GM12878 (cell line): ENCODE results near the gene SYT14. TPM values are rescaled to one million over a fixed set of nuclear protein-coding genes. Genes with fewer than 3 reads are reported as not detected.

Experiments used
- ATAC-seq: fragments of 200-7000 bp; cut with Tn5 transposase; 3 replicates; pipeline ENCODE4 v1.9.1; 2020; ENCODE audit warnings: mild to moderate bottlenecking, moderate library complexity
- BruUV-seq: library from RNA; stranded (reverse); fragments of 400-500 nt; replicated peaks from 2 replicates; lab custom pipeline; 2021; lab: Mats Ljungman, UMichigan
- CTCF ChIA-PET: fragments of 300-600 bp; sonication (Branson Sonifier 250); formaldehyde crosslinking; extraction: SDS; loops from one replicate; lab custom pipeline; 2021; ENCODE audit warnings: inconsistent platforms; lab: Yijun Ruan, JAX
- POLR2A ChIA-PET: fragments of 350-600 bp; formaldehyde crosslinking; extraction: SDS; loops from one replicate; lab custom pipeline; 2021; ENCODE audit warnings: inconsistent platforms; lab: Charles Lee
- RAD21 ChIA-PET: fragments of 300-600 bp; sonication (Branson Sonifier 250); formaldehyde crosslinking; loops from one replicate; lab custom pipeline; 2023; ENCODE audit warnings: antibody characterized with exemption; ENCODE audit not compliant: unreplicated experiment; lab: Charles Lee
- SMC1A ChIA-PET: fragments of 300-600 bp; sonication (Branson Sonifier 250); formaldehyde crosslinking; loops from one replicate; lab custom pipeline; 2023; ENCODE audit not compliant: unreplicated experiment, uncharacterized antibody; lab: Charles Lee
- DNase-seq: peaks from one replicate; pipeline ENCODE4 v3.0.0-alpha.2; 2011; ENCODE audit warnings: low read depth, low spot score
- FAIRE-seq: peaks from 3 replicates; lab custom pipeline; 2011; peaks lifted over from hg19 to GRCh38; lab: Jason Lieb, UNC
- H2AFZ ChIP-seq: 2 replicates; pipeline ENCODE4 v1.6.0; 2011; ENCODE audit warnings: low read depth, low read length, control low read depth; ENCODE audit not compliant: control insufficient read depth
- H3K27ac ChIP-seq: 2 replicates; pipeline ENCODE4 v1.5.1; 2011; ENCODE audit warnings: control low read depth; ENCODE audit not compliant: control insufficient read depth, insufficient read depth
- H3K27me3 ChIP-seq, 2 experiments: replicated peaks in 1 of 2; 2 replicates each; pipeline versions ENCODE4 v1.6.0 to v1.6.1; 2011; ENCODE audit warnings: low read length in 1 of 2; ENCODE audit not compliant: control insufficient read depth in 2 of 2, insufficient read depth in 2 of 2
- H3K36me3 ChIP-seq, 2 experiments: 2 replicates each; pipeline ENCODE4 v1.5.1; 2011; ENCODE audit warnings: low read length in 1 of 2; ENCODE audit not compliant: control insufficient read depth in 2 of 2, insufficient read depth in 2 of 2
- H3K4me1 ChIP-seq: 2 replicates; pipeline ENCODE4 v1.6.1; 2011; ENCODE audit warnings: mild to moderate bottlenecking, low read length, moderate library complexity, mixed read lengths; ENCODE audit not compliant: control insufficient read depth, insufficient read depth
- H3K4me2 ChIP-seq: 2 replicates; pipeline ENCODE4 v1.6.0; 2011; ENCODE audit warnings: control low read depth; ENCODE audit not compliant: control insufficient read depth, insufficient read depth
- H3K4me3 ChIP-seq: fragments of 200-600 bp; sonication (generic); 2 replicates; pipeline ENCODE4 v1.5.1; 2016
- H3K79me2 ChIP-seq: 2 replicates; pipeline ENCODE4 v1.6.0; 2011; ENCODE audit warnings: low read length; ENCODE audit not compliant: control insufficient read depth, insufficient read depth
- H3K9ac ChIP-seq: 2 replicates; pipeline ENCODE4 v1.8.0; 2011; ENCODE audit warnings: low read length, control low read depth, mixed read lengths; ENCODE audit not compliant: control insufficient read depth, insufficient read depth
- H3K9me3 ChIP-seq: replicated peaks from 3 replicates; pipeline ENCODE4 v1.5.1; 2011; ENCODE audit warnings: mild to moderate bottlenecking, low read length; ENCODE audit not compliant: control insufficient read depth, insufficient read depth
- H4K20me1 ChIP-seq: 2 replicates; pipeline ENCODE4 v1.6.0; 2011; ENCODE audit not compliant: control insufficient read depth, insufficient read depth
- BCLAF1 ChIP-seq: fragments of 450-650 bp; IDR thresholded peaks from 2 replicates; pipeline ENCODE4 v1.6.1; 2017; ENCODE audit warnings: antibody characterized with exemption, mild to moderate bottlenecking, moderate library complexity
- CHD2 ChIP-seq: IDR thresholded peaks from 2 replicates; pipeline ENCODE4 v1.6.1; 2011; ENCODE audit warnings: low read depth, low read length, improper control_type of control experiment, borderline replicate concordance
- JUND ChIP-seq: IDR thresholded peaks from 2 replicates; pipeline ENCODE4 v1.6.1; 2012; ENCODE audit warnings: low read depth, mild to moderate bottlenecking, low read length, improper control_type of control experiment, moderate library complexity
- KAT2A ChIP-seq: conservative IDR thresholded peaks from 2 replicates; pipeline ENCODE4 v1.6.1; 2011; ENCODE audit warnings: low read depth, low read length; ENCODE audit not compliant: control insufficient read depth
- PKNOX1 ChIP-seq: fragments of 450-650 bp; IDR thresholded peaks from 2 replicates; pipeline ENCODE4 v1.6.1; 2016; ENCODE audit warnings: mild to moderate bottlenecking
- RCOR1 ChIP-seq: conservative IDR thresholded peaks from 2 replicates; pipeline ENCODE4 v1.6.1; 2012; ENCODE audit warnings: low read depth, low read length, improper control_type of control experiment
- SIN3A ChIP-seq: IDR thresholded peaks from 2 replicates; pipeline ENCODE4 v1.6.1; 2012; ENCODE audit warnings: low read depth, low read length, improper control_type of control experiment
- SREBF1 ChIP-seq: IDR thresholded peaks from 2 replicates; pipeline ENCODE4 v1.6.1; 2012; ENCODE audit warnings: mild to moderate bottlenecking, low read length
- STAT1 ChIP-seq: fragments of 450-650 bp; conservative IDR thresholded peaks from 2 replicates; pipeline ENCODE4 v1.6.1; 2014; ENCODE audit warnings: antibody characterized with exemption, mild to moderate bottlenecking
- SUPT20H ChIP-seq: IDR thresholded peaks from 2 replicates; pipeline ENCODE4 v1.6.1; 2011; ENCODE audit warnings: low read depth, mild to moderate bottlenecking, low read length, moderate library complexity, borderline replicate concordance; ENCODE audit not compliant: control insufficient read depth
- TARDBP ChIP-seq: IDR thresholded peaks from 2 replicates; pipeline ENCODE4 v1.6.1; 2016; ENCODE audit warnings: borderline replicate concordance
- TCF12 ChIP-seq: IDR thresholded peaks from 2 replicates; pipeline ENCODE4 v1.6.1; 2011; ENCODE audit warnings: low read depth, mild to moderate bottlenecking, low read length
- YY1 ChIP-seq: IDR thresholded peaks from 2 replicates; pipeline ENCODE4 v1.6.1; 2011; ENCODE audit warnings: low read depth, mild to moderate bottlenecking, low read length
- ZBTB11 ChIP-seq: fragments of 450-650 bp; formaldehyde crosslinking; IDR thresholded peaks from 2 replicates; pipeline ENCODE4 v1.5.0; 2022; ENCODE audit warnings: mild to moderate bottlenecking, missing genetic modification characterization
- ZNF217 ChIP-seq: fragments of 450-650 bp; IDR thresholded peaks from 2 replicates; pipeline ENCODE4 v1.6.1; 2017; ENCODE audit warnings: antibody characterized with exemption, mild to moderate bottlenecking
- WGBS: methylation state at CpG from one replicate; pipeline ENCODE4 v1.1.6; 2016; ENCODE audit warnings: low lambda C conversion rate; ENCODE audit not compliant: insufficient replicate concordance, insufficient coverage; ENCODE audit errors: missing lambda C conversion rate; 5-methylcytosine and 5-hydroxymethylcytosine counted together
- in situ Hi-C: fragments of 300-500 bp; cut with MboI; formaldehyde crosslinking; loops from 9 replicates; pipeline ENCODE4 v1.14.3; 2018; ENCODE audit warnings: mixed read lengths
- intact Hi-C: fragments of 100-400 bp; cut with micrococcal nuclease; formaldehyde crosslinking; loops from one replicate; pipeline ENCODE4 v1.14.2; 2022; ENCODE audit not compliant: unreplicated experiment
- polyA plus RNA-seq, 11 experiments: library from polyadenylated mRNA; depleted of rRNA in 4 of 11; unstranded in 6 of 11; stranded (reverse) in 5 of 11; fragments of >200 nt; fragmentation: Nextera tagmentation in 4 of 11; fragmentation: Illumina TruSeq in 1 of 11; extraction: Ambion mirVana in 4 of 11; extraction: Trizol in 1 of 11; gene quantifications; 1 replicate in 1 of 11; 2 replicates in 10 of 11; pipeline versions ENCODE4 v1.2.1 to v1.2.3, GENCODE V29; 2011 to 2016; ENCODE audit warnings: inconsistent platforms in 2 of 11, missing spikeins in 2 of 11, low read depth in 1 of 11
- total RNA-seq, 4 experiments: library from RNA; depleted of rRNA in 3 of 4; stranded (reverse); fragments of >200 nt in 3 of 4; fragmentation: Illumina TruSeq in 1 of 4; extraction: Trizol in 1 of 4; gene quantifications; 2 replicates each; pipeline versions ENCODE4 v1.2.1 to v1.2.3, GENCODE V29; 2013 to 2021

SYT14 gene
- total and polyA plus RNA-seq, 10 of the 15 experiments (the other 5 are each of a cell fraction or from before 2014, with no cell fraction given): under 0.01 TPM; not detected in 9

- in situ Hi-C loops: no loop called here
- no peak overlapping the region for H3K4me2 ChIP-seq
- ChIA-PET POLR2A (no interaction called here), RAD21 (no interaction called here), SMC1A (interaction anchor here (0.6 kb wide), 1 partner anchor 90 kb away, joined by 3 read pairs; no protein-coding TSS in a partner anchor), CTCF (no interaction called here)
- H3K4me3 ChIP-seq: no peak overlapping the region
- DNase-seq: no peak
- H4K20me1 ChIP-seq: no peaks in the 10 kb centered on the region
- no TSS peak for BruUV-seq
- TF ChIP-seq CHD2: no peak
- TF ChIP-seq RCOR1: no peak
- no peak for TF ChIP-seq BCLAF1
- TF ChIP-seq JUND: no peak
- TF ChIP-seq SUPT20H: no peak
- no peak for TF ChIP-seq SREBF1
- TF ChIP-seq KAT2A: no peak
- no peak for TF ChIP-seq SIN3A
- no peak for TF ChIP-seq YY1
- TF ChIP-seq ZNF217: no peak
- no peak for TF ChIP-seq TARDBP
- no peak for TF ChIP-seq ZBTB11 (CRISPR knock-in tag)
- no peak for TF ChIP-seq TCF12
- no peak for TF ChIP-seq PKNOX1
- no peak for TF ChIP-seq STAT1
- no peak for FAIRE-seq
- intact Hi-C loops: no loop called here
- H3K9ac ChIP-seq: no peak overlapping the region
- H2AFZ ChIP-seq: no peak overlapping the region
- no peaks in the 10 kb centered on the region for H3K9me3 ChIP-seq
- H3K27me3 ChIP-seq: no peaks in the 10 kb centered on the region
- no peaks in the 10 kb centered on the region for H3K36me3 ChIP-seq
- H3K27ac ChIP-seq: no peak overlapping the region
- no peaks in the 10 kb centered on the region for H3K79me2 ChIP-seq
- ATAC-seq: no peak
- 84% methylated on average over 8 of the region's 35 CpGs for WGBS
- H3K4me1 ChIP-seq: no peaks in the 10 kb centered on the region
These were observed 49.0 kb upstream of the SYT14 start for GRCh38 chr1:209889077-209889418.
